PC-3 (cell line): ENCODE results near the gene ARHGAP24.

Experiments used
- EZH2 ChIP-seq: fragments of 300-600 bp; sonication (generic); IDR thresholded peaks from one replicate; pipeline ENCODE4 v1.6.1; 2017; ENCODE audit warnings: antibody characterized with exemption, mild to moderate bottlenecking, low read length; ENCODE audit not compliant: unreplicated experiment
- EZH2phosphoT487 ChIP-seq: fragments of 300-600 bp; sonication (generic); IDR thresholded peaks from 2 replicates; pipeline ENCODE4 v1.6.1; 2018; ENCODE audit warnings: mild to moderate bottlenecking, antibody characterized with exemption, low read length, borderline replicate concordance
- TF ChIP-seq, protein P1 (sequence below): fragments of 300-600 bp; sonication (generic); conservative IDR thresholded peaks from 2 replicates; pipeline ENCODE4 v1.5.1; 2017; ENCODE audit warnings: antibody characterized with exemption, low read depth, mild to moderate bottlenecking, low read length

- TF ChIP-seq, protein P1, sequence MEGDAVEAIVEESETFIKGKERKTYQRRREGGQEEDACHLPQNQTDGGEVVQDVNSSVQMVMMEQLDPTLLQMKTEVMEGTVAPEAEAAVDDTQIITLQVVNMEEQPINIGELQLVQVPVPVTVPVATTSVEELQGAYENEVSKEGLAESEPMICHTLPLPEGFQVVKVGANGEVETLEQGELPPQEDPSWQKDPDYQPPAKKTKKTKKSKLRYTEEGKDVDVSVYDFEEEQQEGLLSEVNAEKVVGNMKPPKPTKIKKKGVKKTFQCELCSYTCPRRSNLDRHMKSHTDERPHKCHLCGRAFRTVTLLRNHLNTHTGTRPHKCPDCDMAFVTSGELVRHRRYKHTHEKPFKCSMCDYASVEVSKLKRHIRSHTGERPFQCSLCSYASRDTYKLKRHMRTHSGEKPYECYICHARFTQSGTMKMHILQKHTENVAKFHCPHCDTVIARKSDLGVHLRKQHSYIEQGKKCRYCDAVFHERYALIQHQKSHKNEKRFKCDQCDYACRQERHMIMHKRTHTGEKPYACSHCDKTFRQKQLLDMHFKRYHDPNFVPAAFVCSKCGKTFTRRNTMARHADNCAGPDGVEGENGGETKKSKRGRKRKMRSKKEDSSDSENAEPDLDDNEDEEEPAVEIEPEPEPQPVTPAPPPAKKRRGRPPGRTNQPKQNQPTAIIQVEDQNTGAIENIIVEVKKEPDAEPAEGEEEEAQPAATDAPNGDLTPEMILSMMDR, result no peak
- TF ChIP-seq EZH2phosphoT487 (no peak), EZH2 (no peak)
Measured at GRCh38 chr4:86013621-86014020, 538.7 kb downstream of the ARHGAP24 start.
